T-helper 2 cell treated with Interferon-gamma antibody and Interleukin-4, amounts not matched to agents 100 ng/mL and 5 ng/mL, for 36 hours (primary cell): ENCODE measurements around the gene GGT1. TPM values are rescaled to one million over a fixed set of nuclear protein-coding genes. Genes with fewer than 3 reads are reported as not detected.
"Not testable (repeated sequence)": the region's sequence is repeated elsewhere in the genome, so short reads cannot be mapped to it uniquely, and the experiment has no call there.

ENCODE experiments used
- intact Hi-C: fragments of 100-400 bp; cut with micrococcal nuclease; formaldehyde crosslinking; loops from one replicate; pipeline ENCODE4 v1.15.1; 2023
- total RNA-seq: library from RNA; stranded (reverse); gene quantifications from 2 replicates; pipeline ENCODE4 v1.2.3, GENCODE V29; 2022

Gene GGT1
- total RNA-seq, 1 donor from 2014 or later = 47.1 TPM

GRCh38 chr22:24595863-24596262 lies 7.1 kb upstream of the GGT1 start:
- intact Hi-C loops = no loop called here

GRCh38 chr22:24597076-24597475 lies 5.9 kb upstream of the GGT1 start:
- intact Hi-C loops = not testable (repeated sequence)

- intact Hi-C loops = no loop called here
These were observed 3.5 kb upstream of the GGT1 start for GRCh38 chr22:24599514-24599913.

GRCh38 chr22:24599958-24600715 lies 2.9 kb upstream of the GGT1 start:
- intact Hi-C loops = not testable (repeated sequence)

- intact Hi-C loops = no loop called here
These were observed 1.5 kb upstream of the GGT1 start for GRCh38 chr22:24601217-24602104.

GRCh38 chr22:24602105-24602749 lies 766 bp upstream of the GGT1 start:
- intact Hi-C loops = not testable (repeated sequence)

GRCh38 chr22:24603770-24604629 lies 1.0 kb downstream of the GGT1 start:
- intact Hi-C loops = not testable (repeated sequence)

GRCh38 chr22:24606340-24606739 lies 3.3 kb downstream of the GGT1 start:
- intact Hi-C loops = not testable (repeated sequence)

GRCh38 chr22:24607429-24607983 lies 4.5 kb downstream of the GGT1 start:
- intact Hi-C loops = not testable (repeated sequence)

- intact Hi-C loops = not testable (repeated sequence)
These were observed 5.3 kb downstream of the GGT1 start for GRCh38 chr22:24608327-24608726.

GRCh38 chr22:24609888-24610287 lies 6.9 kb downstream of the GGT1 start:
- intact Hi-C loops = not testable (repeated sequence)

- intact Hi-C loops = not testable (repeated sequence)
These were observed 11.8 kb downstream of the GGT1 start for GRCh38 chr22:24614794-24615193.

GRCh38 chr22:24621244-24621643 lies 18.3 kb downstream of the GGT1 start:
- intact Hi-C loops = not testable (repeated sequence)

- intact Hi-C loops = not testable (repeated sequence)
These were observed 19.6 kb downstream of the GGT1 start for GRCh38 chr22:24622596-24622995.

- intact Hi-C loops = not testable (repeated sequence)
These were observed 24.9 kb downstream of the GGT1 start for GRCh38 chr22:24627911-24628310.

GRCh38 chr22:24629069-24629468 lies 26.1 kb downstream of the GGT1 start:
- intact Hi-C loops = not testable (repeated sequence)

GRCh38 chr22:24630812-24631427 lies 27.9 kb downstream of the GGT1 start:
- intact Hi-C loops = not testable (repeated sequence)

- intact Hi-C loops = not testable (repeated sequence)
These were observed 28.6 kb downstream of the GGT1 start for GRCh38 chr22:24631430-24632122.

- intact Hi-C loops = not testable (repeated sequence)
These were observed 29.6 kb downstream of the GGT1 start for GRCh38 chr22:24632642-24633041.
